Keratinocyte (primary cell): ENCODE measurements around the gene ANXA2R.

Experiments used
- CTCF ChIP-seq, 3 experiments: IDR thresholded peaks in 1 of 3; conservative IDR thresholded peaks in 1 of 3; optimal IDR thresholded peaks in 1 of 3; 2 replicates in 2 of 3; 3 replicates in 1 of 3; pipeline versions ENCODE3 to v1.5.1; 2011; ENCODE audit warnings: low read length in 3 of 3, mild to moderate bottlenecking in 3 of 3, moderate library complexity in 2 of 3, control low read depth in 1 of 3, inconsistent platforms in 1 of 3; ENCODE audit not compliant: insufficient read depth in 2 of 3; ENCODE audit errors: extremely low read depth in 1 of 3
- EZH2 ChIP-seq: IDR thresholded peaks from one replicate; pipeline ENCODE4 v1.6.1; 2012; ENCODE audit warnings: inconsistent platforms, mild to moderate bottlenecking, low read length, moderate library complexity

DNA sequence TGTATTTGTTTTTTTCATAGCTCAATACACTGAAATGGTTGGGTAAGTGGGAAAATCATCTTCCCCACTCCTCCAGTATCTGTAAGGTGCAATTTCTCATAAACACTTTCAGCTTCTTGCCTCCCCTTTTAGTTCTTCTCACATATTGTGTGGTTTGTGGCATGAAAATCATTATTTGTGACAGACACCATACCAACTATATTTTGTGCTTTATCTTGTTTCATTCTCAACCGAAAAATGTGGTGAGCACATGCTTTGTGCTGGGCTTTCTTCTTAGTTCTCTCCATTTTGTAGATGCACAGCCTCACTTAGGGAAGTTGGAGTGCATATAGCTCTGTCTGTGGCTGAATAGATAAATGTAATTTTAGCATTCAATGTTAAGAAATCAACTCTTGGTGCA is 6.4 kb upstream of the ANXA2R start:
- no peak for TF ChIP-seq CTCF (optimal IDR thresholded peaks at IDR 0.05 in 1 of 3, IDR thresholded peaks at IDR 0.05 in 1 of 3, conservative IDR thresholded peaks at IDR 0.05 in 1 of 3; ENCODE audit: extremely low read depth in 1 of 3, insufficient read depth in 2 of 3, low read length in 3 of 3)
- TF ChIP-seq EZH2: no peak
